ENCODE measurements around the gene COIL. TPM values are rescaled to one million over a fixed set of nuclear protein-coding genes. Genes with fewer than 3 reads are reported as not detected.

Gene COIL
- total RNA-seq, 1 donor from 2014 or later, result 21.4 TPM

Other genes starting within 250 kb of the COIL start
- 2.0 TPM for gene C17orf67, start 127.1 kb downstream of the COIL start, total RNA-seq
- gene DGKE, start 126.9 kb downstream of the COIL start, total RNA-seq, result 24.1 TPM
- 3.2 TPM for gene TRIM25, start 47.0 kb downstream of the COIL start, total RNA-seq
- 2.7 TPM for gene SCPEP1, start 17.1 kb upstream of the COIL start, total RNA-seq
- gene AKAP1, start 124.2 kb upstream of the COIL start, total RNA-seq, result 22.9 TPM